GM12878 (cell line): ENCODE data around the gene B3GAT1. TPM values are rescaled to one million over a fixed set of nuclear protein-coding genes. Genes with fewer than 3 reads are reported as not detected.

Experiments used
- ATAC-seq: fragments of 200-7000 bp; cut with Tn5 transposase; 3 replicates; pipeline ENCODE4 v1.9.1; 2020; ENCODE audit warnings: mild to moderate bottlenecking, moderate library complexity
- BruUV-seq: library from RNA; stranded (reverse); fragments of 400-500 nt; replicated peaks from 2 replicates; lab custom pipeline; 2021; lab: Mats Ljungman, UMichigan
- CTCF ChIA-PET: fragments of 300-600 bp; sonication (Branson Sonifier 250); formaldehyde crosslinking; extraction: SDS; loops from one replicate; lab custom pipeline; 2021; ENCODE audit warnings: inconsistent platforms; lab: Yijun Ruan, JAX
- POLR2A ChIA-PET: fragments of 350-600 bp; formaldehyde crosslinking; extraction: SDS; loops from one replicate; lab custom pipeline; 2021; ENCODE audit warnings: inconsistent platforms; lab: Charles Lee
- RAD21 ChIA-PET: fragments of 300-600 bp; sonication (Branson Sonifier 250); formaldehyde crosslinking; loops from one replicate; lab custom pipeline; 2023; ENCODE audit warnings: antibody characterized with exemption; ENCODE audit not compliant: unreplicated experiment; lab: Charles Lee
- SMC1A ChIA-PET: fragments of 300-600 bp; sonication (Branson Sonifier 250); formaldehyde crosslinking; loops from one replicate; lab custom pipeline; 2023; ENCODE audit not compliant: unreplicated experiment, uncharacterized antibody; lab: Charles Lee
- DNase-seq: peaks from one replicate; pipeline ENCODE4 v3.0.0-alpha.2; 2011; ENCODE audit warnings: low read depth, low spot score
- FAIRE-seq: peaks from 3 replicates; lab custom pipeline; 2011; peaks lifted over from hg19 to GRCh38; lab: Jason Lieb, UNC
- H2AFZ ChIP-seq: 2 replicates; pipeline ENCODE4 v1.6.0; 2011; ENCODE audit warnings: low read depth, low read length, control low read depth; ENCODE audit not compliant: control insufficient read depth
- H3K27ac ChIP-seq: 2 replicates; pipeline ENCODE4 v1.5.1; 2011; ENCODE audit warnings: control low read depth; ENCODE audit not compliant: control insufficient read depth, insufficient read depth
- H3K27me3 ChIP-seq, 2 experiments: replicated peaks in 1 of 2; 2 replicates each; pipeline versions ENCODE4 v1.6.0 to v1.6.1; 2011; ENCODE audit warnings: low read length in 1 of 2; ENCODE audit not compliant: control insufficient read depth in 2 of 2, insufficient read depth in 2 of 2
- H3K36me3 ChIP-seq, 2 experiments: 2 replicates each; pipeline ENCODE4 v1.5.1; 2011; ENCODE audit warnings: low read length in 1 of 2; ENCODE audit not compliant: control insufficient read depth in 2 of 2, insufficient read depth in 2 of 2
- H3K4me1 ChIP-seq: 2 replicates; pipeline ENCODE4 v1.6.1; 2011; ENCODE audit warnings: mild to moderate bottlenecking, low read length, moderate library complexity, mixed read lengths; ENCODE audit not compliant: control insufficient read depth, insufficient read depth
- H3K4me2 ChIP-seq: 2 replicates; pipeline ENCODE4 v1.6.0; 2011; ENCODE audit warnings: control low read depth; ENCODE audit not compliant: control insufficient read depth, insufficient read depth
- H3K4me3 ChIP-seq: fragments of 200-600 bp; sonication (generic); 2 replicates; pipeline ENCODE4 v1.5.1; 2016
- H3K79me2 ChIP-seq: 2 replicates; pipeline ENCODE4 v1.6.0; 2011; ENCODE audit warnings: low read length; ENCODE audit not compliant: control insufficient read depth, insufficient read depth
- H3K9ac ChIP-seq: 2 replicates; pipeline ENCODE4 v1.8.0; 2011; ENCODE audit warnings: low read length, control low read depth, mixed read lengths; ENCODE audit not compliant: control insufficient read depth, insufficient read depth
- H3K9me3 ChIP-seq: replicated peaks from 3 replicates; pipeline ENCODE4 v1.5.1; 2011; ENCODE audit warnings: mild to moderate bottlenecking, low read length; ENCODE audit not compliant: control insufficient read depth, insufficient read depth
- H4K20me1 ChIP-seq: 2 replicates; pipeline ENCODE4 v1.6.0; 2011; ENCODE audit not compliant: control insufficient read depth, insufficient read depth
- FOXK2 ChIP-seq: fragments of 450-650 bp; IDR thresholded peaks from 2 replicates; pipeline ENCODE4 v1.6.1; 2017; ENCODE audit warnings: mild to moderate bottlenecking, moderate library complexity
- GATAD2B ChIP-seq: fragments of 450-650 bp; conservative IDR thresholded peaks from 2 replicates; pipeline ENCODE4 v1.6.1; 2017; ENCODE audit warnings: low read depth, mild to moderate bottlenecking, moderate library complexity
- HCFC1 ChIP-seq: fragments of 150-350 bp; IDR thresholded peaks from 2 replicates; pipeline ENCODE4 v1.6.1; 2014; ENCODE audit warnings: low read length
- HDGF ChIP-seq: fragments of 450-650 bp; IDR thresholded peaks from 2 replicates; pipeline ENCODE4 v1.6.1; 2016; ENCODE audit warnings: antibody characterized with exemption
- JUNB ChIP-seq: IDR thresholded peaks from 2 replicates; pipeline ENCODE4 v1.6.1; 2016; ENCODE audit warnings: antibody characterized with exemption, mild to moderate bottlenecking
- POLR2AphosphoS5 ChIP-seq: IDR thresholded peaks from 2 replicates; pipeline ENCODE4 v1.6.1; 2011; ENCODE audit warnings: mild to moderate bottlenecking, low read length, inconsistent platforms
- RB1 ChIP-seq: fragments of 450-650 bp; formaldehyde crosslinking; IDR thresholded peaks from 2 replicates; pipeline ENCODE4 v1.6.1; 2017; ENCODE audit warnings: mild to moderate bottlenecking, borderline replicate concordance
- STAT1 ChIP-seq: fragments of 450-650 bp; conservative IDR thresholded peaks from 2 replicates; pipeline ENCODE4 v1.6.1; 2014; ENCODE audit warnings: antibody characterized with exemption, mild to moderate bottlenecking
- YY1 ChIP-seq: IDR thresholded peaks from 2 replicates; pipeline ENCODE4 v1.6.1; 2011; ENCODE audit warnings: low read depth, mild to moderate bottlenecking, low read length
- ZNF622 ChIP-seq: fragments of 450-650 bp; IDR thresholded peaks from 2 replicates; pipeline ENCODE4 v1.6.1; 2017; ENCODE audit warnings: mild to moderate bottlenecking, inconsistent platforms
- WGBS: methylation state at CpG from one replicate; pipeline ENCODE4 v1.1.6; 2016; ENCODE audit warnings: low lambda C conversion rate; ENCODE audit not compliant: insufficient replicate concordance, insufficient coverage; ENCODE audit errors: missing lambda C conversion rate; 5-methylcytosine and 5-hydroxymethylcytosine counted together
- in situ Hi-C: fragments of 300-500 bp; cut with MboI; formaldehyde crosslinking; loops from 9 replicates; pipeline ENCODE4 v1.14.3; 2018; ENCODE audit warnings: mixed read lengths
- intact Hi-C: fragments of 100-400 bp; cut with micrococcal nuclease; formaldehyde crosslinking; loops from one replicate; pipeline ENCODE4 v1.14.2; 2022; ENCODE audit not compliant: unreplicated experiment
- polyA plus RNA-seq, 11 experiments: library from polyadenylated mRNA; depleted of rRNA in 4 of 11; unstranded in 6 of 11; stranded (reverse) in 5 of 11; fragments of >200 nt; fragmentation: Nextera tagmentation in 4 of 11; fragmentation: Illumina TruSeq in 1 of 11; extraction: Ambion mirVana in 4 of 11; extraction: Trizol in 1 of 11; gene quantifications; 1 replicate in 1 of 11; 2 replicates in 10 of 11; pipeline versions ENCODE4 v1.2.1 to v1.2.3, GENCODE V29; 2011 to 2016; ENCODE audit warnings: inconsistent platforms in 2 of 11, missing spikeins in 2 of 11, low read depth in 1 of 11
- total RNA-seq, 4 experiments: library from RNA; depleted of rRNA in 3 of 4; stranded (reverse); fragments of >200 nt in 3 of 4; fragmentation: Illumina TruSeq in 1 of 4; extraction: Trizol in 1 of 4; gene quantifications; 2 replicates each; pipeline versions ENCODE4 v1.2.1 to v1.2.3, GENCODE V29; 2013 to 2021
- TF ChIP-seq, protein P1 (sequence below): fragments of 450-650 bp; IDR thresholded peaks from 2 replicates; pipeline ENCODE4 v1.6.1; 2017; ENCODE audit warnings: low read depth, mild to moderate bottlenecking, moderate library complexity
- TF ChIP-seq, protein P2 (sequence below): fragments of 450-650 bp; IDR thresholded peaks from 2 replicates; pipeline ENCODE4 v1.6.1; 2017; ENCODE audit warnings: mild to moderate bottlenecking
- TF ChIP-seq, protein P3 (sequence below): fragments of 450-650 bp; IDR thresholded peaks from 2 replicates; pipeline ENCODE4 v1.6.1; 2018; ENCODE audit warnings: borderline replicate concordance, mild to moderate bottlenecking; ENCODE audit not compliant: partially characterized antibody
- TF ChIP-seq, protein P4 (sequence below): IDR thresholded peaks from 2 replicates; pipeline ENCODE4 v1.6.1; 2011; ENCODE audit warnings: mild to moderate bottlenecking, low read depth, low read length, moderate library complexity; ENCODE audit not compliant: insufficient replicate concordance

B3GAT1 gene
- total and polyA plus RNA-seq, 10 of the 15 experiments (the other 5 are each of a cell fraction or from before 2014, with no cell fraction given) = 0.05 TPM; not detected in 9

DNA sequence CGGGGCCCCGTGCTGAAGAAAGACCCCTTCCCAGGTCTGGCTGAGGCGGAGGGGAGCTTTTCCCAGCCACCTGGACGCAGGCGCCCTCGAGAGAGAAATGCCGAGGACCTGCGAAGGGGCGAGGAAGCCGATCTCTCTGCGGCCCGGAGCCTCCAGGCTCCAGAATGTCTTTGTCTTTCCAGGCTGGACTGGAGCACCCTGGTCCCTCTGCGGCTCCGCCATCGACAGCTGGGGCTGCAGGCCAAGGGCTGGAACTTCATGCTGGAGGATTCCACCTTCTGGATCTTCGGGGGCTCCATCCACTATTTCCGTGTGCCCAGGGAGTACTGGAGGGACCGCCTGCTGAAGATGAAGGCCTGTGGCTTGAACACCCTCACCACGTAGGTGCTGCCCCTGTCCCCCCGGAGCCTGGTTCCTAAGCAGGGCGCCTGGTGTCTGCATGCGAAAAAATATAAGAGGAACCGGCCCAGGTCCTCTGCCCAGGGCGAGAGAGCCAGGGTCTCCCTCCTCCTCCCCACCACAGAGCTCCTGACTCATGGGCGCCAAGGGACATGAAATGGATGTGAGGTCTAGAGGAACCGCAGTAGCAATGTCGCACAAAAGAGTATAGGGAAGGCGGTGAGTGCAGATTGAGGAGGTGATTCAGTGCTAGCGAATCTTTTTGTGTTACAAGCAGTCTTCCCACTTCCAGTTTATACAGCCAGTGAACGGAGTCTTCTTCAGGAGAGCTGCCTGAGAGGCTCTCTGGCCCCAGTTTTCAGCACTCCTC lies 69.3 kb downstream of the B3GAT1 start (continued):
- TF ChIP-seq HCFC1 = no peak

DNA sequence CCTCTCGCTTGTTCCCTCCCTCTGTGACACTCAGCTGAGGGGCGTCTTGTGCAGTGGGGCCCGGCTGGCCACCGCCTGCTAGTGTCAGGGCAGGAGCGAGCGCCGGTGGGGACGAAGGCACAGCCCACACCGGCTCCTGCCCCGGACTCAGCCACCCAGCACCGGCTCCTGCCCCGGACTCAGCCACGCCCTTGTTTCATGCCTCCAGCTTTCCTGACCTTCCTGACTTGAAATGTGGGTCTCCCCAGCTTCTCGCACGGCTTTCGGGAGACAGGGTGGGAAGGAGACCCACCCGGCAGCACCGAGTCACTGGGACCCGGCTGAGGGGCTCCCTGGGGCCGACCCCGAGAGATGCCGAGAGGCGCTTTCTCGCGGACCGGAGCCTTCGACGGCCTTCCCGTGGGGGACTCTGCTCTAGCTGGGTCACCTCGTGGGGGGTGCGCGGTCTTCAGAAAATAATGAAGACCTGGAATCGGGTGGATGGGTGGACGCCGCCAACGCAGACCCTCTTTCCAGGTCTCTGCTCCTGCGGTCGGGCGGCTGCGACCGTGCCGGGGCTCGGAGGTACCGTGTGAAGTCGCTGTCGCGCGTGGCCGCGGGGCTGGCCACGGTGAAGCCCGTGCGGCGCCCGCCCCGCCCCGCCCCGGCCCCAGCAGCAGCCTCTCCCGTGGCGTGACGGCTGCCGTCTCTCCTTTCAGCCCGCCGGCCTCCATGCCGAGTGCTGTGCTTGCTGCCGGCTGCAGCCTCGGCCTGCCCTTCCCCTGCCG lies 70.1 kb downstream of the B3GAT1 start:
- Histone ChIP-seq H3K27ac (no peak overlapping the region), H3K4me3 (no peak overlapping the region), H3K27me3 (no peaks in the 10 kb centered on the region; a peak in 2 of 4 replicates), H3K4me2 (no peak overlapping the region), H2AFZ (no peak overlapping the region), H3K9me3 (no peaks in the 10 kb centered on the region), H3K4me1 (no peaks in the 10 kb centered on the region), H3K79me2 (no peaks in the 10 kb centered on the region), H3K9ac (no peak overlapping the region), H4K20me1 (no peaks in the 10 kb centered on the region; the same call in 1 of the 2 replicates), H3K36me3 (no peaks in the 10 kb centered on the region)
- ChIA-PET RAD21 (no interaction called here), SMC1A (no interaction called here), CTCF (no interaction called here), POLR2A (no interaction called here)
- BruUV-seq = no TSS peak
- ATAC-seq (no peak), FAIRE-seq (no peak), DNase-seq (no peak)
- intact Hi-C loops = no loop called here
- 84% methylated on average over 54 of the region's 68 CpGs for WGBS
- in situ Hi-C loops = no loop called here
- TF ChIP-seq STAT1 (no peak), GATAD2B (no peak), JUNB (no peak), RB1 (no peak), POLR2AphosphoS5 (no peak), FOXK2 (no peak), ZNF622 (no peak), HDGF (no peak), YY1 (no peak)
- TF ChIP-seq, protein P1, sequence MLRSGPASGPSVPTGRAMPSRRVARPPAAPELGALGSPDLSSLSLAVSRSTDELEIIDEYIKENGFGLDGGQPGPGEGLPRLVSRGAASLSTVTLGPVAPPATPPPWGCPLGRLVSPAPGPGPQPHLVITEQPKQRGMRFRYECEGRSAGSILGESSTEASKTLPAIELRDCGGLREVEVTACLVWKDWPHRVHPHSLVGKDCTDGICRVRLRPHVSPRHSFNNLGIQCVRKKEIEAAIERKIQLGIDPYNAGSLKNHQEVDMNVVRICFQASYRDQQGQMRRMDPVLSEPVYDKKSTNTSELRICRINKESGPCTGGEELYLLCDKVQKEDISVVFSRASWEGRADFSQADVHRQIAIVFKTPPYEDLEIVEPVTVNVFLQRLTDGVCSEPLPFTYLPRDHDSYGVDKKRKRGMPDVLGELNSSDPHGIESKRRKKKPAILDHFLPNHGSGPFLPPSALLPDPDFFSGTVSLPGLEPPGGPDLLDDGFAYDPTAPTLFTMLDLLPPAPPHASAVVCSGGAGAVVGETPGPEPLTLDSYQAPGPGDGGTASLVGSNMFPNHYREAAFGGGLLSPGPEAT = no peak
- TF ChIP-seq, protein P2, sequence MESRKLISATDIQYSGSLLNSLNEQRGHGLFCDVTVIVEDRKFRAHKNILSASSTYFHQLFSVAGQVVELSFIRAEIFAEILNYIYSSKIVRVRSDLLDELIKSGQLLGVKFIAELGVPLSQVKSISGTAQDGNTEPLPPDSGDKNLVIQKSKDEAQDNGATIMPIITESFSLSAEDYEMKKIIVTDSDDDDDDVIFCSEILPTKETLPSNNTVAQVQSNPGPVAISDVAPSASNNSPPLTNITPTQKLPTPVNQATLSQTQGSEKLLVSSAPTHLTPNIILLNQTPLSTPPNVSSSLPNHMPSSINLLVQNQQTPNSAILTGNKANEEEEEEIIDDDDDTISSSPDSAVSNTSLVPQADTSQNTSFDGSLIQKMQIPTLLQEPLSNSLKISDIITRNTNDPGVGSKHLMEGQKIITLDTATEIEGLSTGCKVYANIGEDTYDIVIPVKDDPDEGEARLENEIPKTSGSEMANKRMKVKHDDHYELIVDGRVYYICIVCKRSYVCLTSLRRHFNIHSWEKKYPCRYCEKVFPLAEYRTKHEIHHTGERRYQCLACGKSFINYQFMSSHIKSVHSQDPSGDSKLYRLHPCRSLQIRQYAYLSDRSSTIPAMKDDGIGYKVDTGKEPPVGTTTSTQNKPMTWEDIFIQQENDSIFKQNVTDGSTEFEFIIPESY = no peak
- TF ChIP-seq, protein P3, sequence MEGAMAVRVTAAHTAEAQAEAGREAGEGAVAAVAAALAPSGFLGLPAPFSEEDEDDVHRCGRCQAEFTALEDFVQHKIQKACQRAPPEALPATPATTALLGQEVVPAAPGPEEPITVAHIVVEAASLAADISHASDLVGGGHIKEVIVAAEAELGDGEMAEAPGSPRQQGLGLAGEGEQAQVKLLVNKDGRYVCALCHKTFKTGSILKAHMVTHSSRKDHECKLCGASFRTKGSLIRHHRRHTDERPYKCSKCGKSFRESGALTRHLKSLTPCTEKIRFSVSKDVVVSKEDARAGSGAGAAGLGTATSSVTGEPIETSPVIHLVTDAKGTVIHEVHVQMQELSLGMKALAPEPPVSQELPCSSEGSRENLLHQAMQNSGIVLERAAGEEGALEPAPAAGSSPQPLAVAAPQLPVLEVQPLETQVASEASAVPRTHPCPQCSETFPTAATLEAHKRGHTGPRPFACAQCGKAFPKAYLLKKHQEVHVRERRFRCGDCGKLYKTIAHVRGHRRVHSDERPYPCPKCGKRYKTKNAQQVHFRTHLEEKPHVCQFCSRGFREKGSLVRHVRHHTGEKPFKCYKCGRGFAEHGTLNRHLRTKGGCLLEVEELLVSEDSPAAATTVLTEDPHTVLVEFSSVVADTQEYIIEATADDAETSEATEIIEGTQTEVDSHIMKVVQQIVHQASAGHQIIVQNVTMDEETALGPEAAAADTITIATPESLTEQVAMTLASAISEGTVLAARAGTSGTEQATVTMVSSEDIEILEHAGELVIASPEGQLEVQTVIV = no peak
- TF ChIP-seq, protein P4, sequence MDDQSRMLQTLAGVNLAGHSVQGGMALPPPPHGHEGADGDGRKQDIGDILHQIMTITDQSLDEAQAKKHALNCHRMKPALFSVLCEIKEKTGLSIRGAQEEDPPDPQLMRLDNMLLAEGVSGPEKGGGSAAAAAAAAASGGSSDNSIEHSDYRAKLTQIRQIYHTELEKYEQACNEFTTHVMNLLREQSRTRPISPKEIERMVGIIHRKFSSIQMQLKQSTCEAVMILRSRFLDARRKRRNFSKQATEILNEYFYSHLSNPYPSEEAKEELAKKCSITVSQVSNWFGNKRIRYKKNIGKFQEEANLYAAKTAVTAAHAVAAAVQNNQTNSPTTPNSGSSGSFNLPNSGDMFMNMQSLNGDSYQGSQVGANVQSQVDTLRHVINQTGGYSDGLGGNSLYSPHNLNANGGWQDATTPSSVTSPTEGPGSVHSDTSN = no peak
